SU-DHL-6 (cell line): ENCODE measurements around the gene AKR1B15.
A peak's percentile ranks its signal among the peaks of the same experiment; 100 is the strongest.

Experiments used
- H2AFZ ChIP-seq: fragments of 200-600 bp; sonication (generic); 2 replicates; pipeline ENCODE4 v1.6.1; 2014; ENCODE audit warnings: low read depth, mild to moderate bottlenecking, moderate library complexity, mixed read lengths, antibody characterized with exemption, low read length; ENCODE audit not compliant: severe bottlenecking
- H3F3A ChIP-seq: fragments of 200-600 bp; shearing (Covaris generic); 2 replicates; pipeline ENCODE4 v1.6.0; 2016; ENCODE audit warnings: antibody characterized with exemption, mild to moderate bottlenecking; ENCODE audit not compliant: insufficient read depth
- H3K27ac ChIP-seq: fragments of 200-600 bp; sonication (generic); 2 replicates; pipeline ENCODE4 v1.5.1; 2016; ENCODE audit warnings: low read depth, mild to moderate bottlenecking, low read length, moderate library complexity, mixed read lengths
- H3K27me3 ChIP-seq: fragments of 200-600 bp; sonication (generic), shearing (Covaris generic); 2 replicates; pipeline ENCODE4 v1.6.0; 2014; ENCODE audit warnings: mild to moderate bottlenecking, low read length
- H3K36me3 ChIP-seq: fragments of 200-600 bp; sonication (generic); 2 replicates; pipeline ENCODE4 v1.6.1; 2014; ENCODE audit warnings: mild to moderate bottlenecking, low read length, mixed read lengths
- H3K4me2 ChIP-seq: fragments of 300-600, 200-600 bp; shearing (Covaris generic), sonication (generic); 2 replicates; pipeline ENCODE4 v1.6.0; 2014; ENCODE audit warnings: low read length, low read depth, mild to moderate bottlenecking; ENCODE audit not compliant: poor library complexity, severe bottlenecking
- H3K4me3 ChIP-seq: fragments of 200-600 bp; sonication (generic); 2 replicates; pipeline ENCODE4 v1.5.1; 2014; ENCODE audit warnings: antibody characterized with exemption, low read length, mild to moderate bottlenecking, mixed read lengths; ENCODE audit not compliant: insufficient read depth, poor library complexity, severe bottlenecking
- H3K79me2 ChIP-seq: fragments of 200-600 bp; sonication (generic); 2 replicates; pipeline ENCODE4 v1.6.1; 2014; ENCODE audit warnings: mild to moderate bottlenecking, low read length, moderate library complexity; ENCODE audit not compliant: insufficient read depth
- H3K9ac ChIP-seq: fragments of 200-600 bp; sonication (generic); 2 replicates; pipeline ENCODE4 v1.7.0; 2014; ENCODE audit warnings: mild to moderate bottlenecking, low read length
- H3K9me2 ChIP-seq: fragments of 200-600 bp; sonication (generic); replicated peaks from 2 replicates; pipeline ENCODE4 v1.6.1; 2014; ENCODE audit warnings: low read length; ENCODE audit not compliant: insufficient read depth
- H3K9me3 ChIP-seq: fragments of 200-600 bp; sonication (generic); 2 replicates; pipeline ENCODE4 v1.6.1; 2014; ENCODE audit warnings: low read length, mixed read lengths; ENCODE audit not compliant: insufficient read depth
- H4K20me1 ChIP-seq: fragments of 200-600 bp; sonication (generic); 2 replicates; pipeline ENCODE4 v1.6.1; 2014; ENCODE audit warnings: low read depth, mild to moderate bottlenecking, antibody characterized with exemption, low read length, moderate library complexity, mixed read lengths
- CTCF ChIP-seq: fragments of 200-600 bp; sonication (generic); IDR thresholded peaks from one replicate; pipeline ENCODE4 v1.5.1; 2017; ENCODE audit warnings: antibody characterized with exemption, mild to moderate bottlenecking, low read length, moderate library complexity; ENCODE audit not compliant: insufficient read depth, poor library complexity, severe bottlenecking
- EZH2phosphoT487 ChIP-seq: fragments of 200-600 bp; sonication (generic), shearing (Covaris generic); conservative IDR thresholded peaks from 2 replicates; pipeline ENCODE4 v1.6.1; 2018; ENCODE audit warnings: mild to moderate bottlenecking, antibody characterized with exemption, low read length, moderate library complexity, mixed read lengths

AKR1B15 gene

GRCh38 chr7:134601459-134601858 lies 52.5 kb downstream of the AKR1B15 start:
- H3F3A ChIP-seq, result no peaks in the 10 kb centered on the region
- no peak for TF ChIP-seq CTCF
- TF ChIP-seq EZH2phosphoT487, result no peak
- H3K79me2 ChIP-seq, result no peaks in the 10 kb centered on the region
- no peak overlapping the region for H2AFZ ChIP-seq
- H3K36me3 ChIP-seq, result no peaks in the 10 kb centered on the region
- H3K4me2 ChIP-seq, result no peak overlapping the region
- H3K9me2 ChIP-seq, result no peaks in the 10 kb centered on the region
- no peak overlapping the region for H3K27ac ChIP-seq
- H3K27me3 ChIP-seq, result no peaks in the 10 kb centered on the region
- no peak overlapping the region for H3K4me3 ChIP-seq
- no peaks in the 10 kb centered on the region for H3K9me3 ChIP-seq
- no peaks in the 10 kb centered on the region for H4K20me1 ChIP-seq
- no peak overlapping the region for H3K9ac ChIP-seq

GRCh38 chr7:134602881-134603451 lies 54.1 kb downstream of the AKR1B15 start:
- H3K4me3 ChIP-seq, result no peak overlapping the region
- H4K20me1 ChIP-seq, result no peaks in the 10 kb centered on the region
- TF ChIP-seq EZH2phosphoT487 (no peak), CTCF (no peak)
- H3K9ac ChIP-seq, result no peak overlapping the region
- no peak overlapping the region for H2AFZ ChIP-seq
- no peaks in the 10 kb centered on the region for H3K27me3 ChIP-seq
- H3K9me2 ChIP-seq, result no peaks in the 10 kb centered on the region
- no peaks in the 10 kb centered on the region for H3K9me3 ChIP-seq
- H3K36me3 ChIP-seq, result no peaks in the 10 kb centered on the region
- no peaks in the 10 kb centered on the region for H3K79me2 ChIP-seq
- H3K4me2 ChIP-seq, result no peak overlapping the region
- no peaks in the 10 kb centered on the region for H3F3A ChIP-seq
- no peak overlapping the region for H3K27ac ChIP-seq

GRCh38 chr7:134605978-134606923 lies 57.3 kb downstream of the AKR1B15 start:
- Histone ChIP-seq H3K36me3 (no peaks in the 10 kb centered on the region), H3K9me3 (no peaks in the 10 kb centered on the region), H3K79me2 (no peaks in the 10 kb centered on the region), H4K20me1 (no peaks in the 10 kb centered on the region), H3K9me2 (no peaks in the 10 kb centered on the region), H3K9ac (no peak overlapping the region), H3K4me3 (no peak overlapping the region), H3F3A (no peaks in the 10 kb centered on the region), H3K27ac (no peak overlapping the region), H3K4me2 (no peak overlapping the region), H3K27me3 (no peaks in the 10 kb centered on the region), H2AFZ (no peak overlapping the region)
- TF ChIP-seq EZH2phosphoT487 (no peak), CTCF (peak; percentile 95)
